Measurements from ENCODE around the gene TNFAIP8. TPM values are rescaled to one million over a fixed set of nuclear protein-coding genes. Genes with fewer than 3 reads are reported as not detected.

TNFAIP8 gene
- total and polyA plus RNA-seq, 2 experiments from 2014 or later, result 18.3 to 37.6 TPM

DNA sequence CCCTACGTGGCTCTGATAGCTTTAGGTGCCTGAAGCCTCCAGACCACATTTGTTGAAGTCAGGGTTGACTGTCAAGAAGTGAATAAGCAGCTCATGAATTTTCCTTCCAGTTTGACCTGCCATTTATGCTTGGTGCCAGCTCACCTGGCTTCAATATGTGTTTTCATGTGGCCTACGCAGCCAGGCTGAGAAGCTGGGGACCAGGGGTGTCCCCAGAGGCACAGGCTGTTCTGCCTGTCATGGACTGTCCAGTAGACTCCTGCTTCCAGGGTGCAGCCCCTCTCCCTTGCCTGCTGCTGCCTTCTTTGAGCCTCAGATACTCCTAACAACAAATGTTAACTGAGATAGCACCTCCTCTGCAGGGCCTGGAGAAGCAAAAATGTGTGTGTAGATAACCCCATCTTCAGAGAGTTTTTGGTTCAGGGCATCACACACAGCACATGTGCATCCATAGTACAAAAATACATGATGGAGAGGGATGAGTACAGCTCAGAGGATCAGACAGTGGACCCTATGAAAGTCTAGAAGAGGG lies 5.8 kb downstream of the TNFAIP8 start:
- no peak for TF ChIP-seq EZH2phosphoT487 (IDR thresholded peaks at IDR 0.05; ENCODE audit: low read depth, severe bottlenecking, unreplicated experiment)
- no peak for TF ChIP-seq EZH2 (IDR thresholded peaks at IDR 0.05; ENCODE audit: borderline replicate concordance)
- TF ChIP-seq, protein P1, sequence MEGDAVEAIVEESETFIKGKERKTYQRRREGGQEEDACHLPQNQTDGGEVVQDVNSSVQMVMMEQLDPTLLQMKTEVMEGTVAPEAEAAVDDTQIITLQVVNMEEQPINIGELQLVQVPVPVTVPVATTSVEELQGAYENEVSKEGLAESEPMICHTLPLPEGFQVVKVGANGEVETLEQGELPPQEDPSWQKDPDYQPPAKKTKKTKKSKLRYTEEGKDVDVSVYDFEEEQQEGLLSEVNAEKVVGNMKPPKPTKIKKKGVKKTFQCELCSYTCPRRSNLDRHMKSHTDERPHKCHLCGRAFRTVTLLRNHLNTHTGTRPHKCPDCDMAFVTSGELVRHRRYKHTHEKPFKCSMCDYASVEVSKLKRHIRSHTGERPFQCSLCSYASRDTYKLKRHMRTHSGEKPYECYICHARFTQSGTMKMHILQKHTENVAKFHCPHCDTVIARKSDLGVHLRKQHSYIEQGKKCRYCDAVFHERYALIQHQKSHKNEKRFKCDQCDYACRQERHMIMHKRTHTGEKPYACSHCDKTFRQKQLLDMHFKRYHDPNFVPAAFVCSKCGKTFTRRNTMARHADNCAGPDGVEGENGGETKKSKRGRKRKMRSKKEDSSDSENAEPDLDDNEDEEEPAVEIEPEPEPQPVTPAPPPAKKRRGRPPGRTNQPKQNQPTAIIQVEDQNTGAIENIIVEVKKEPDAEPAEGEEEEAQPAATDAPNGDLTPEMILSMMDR (IDR thresholded peaks at IDR 0.05; ENCODE audit: poor library complexity), result no peak

DNA sequence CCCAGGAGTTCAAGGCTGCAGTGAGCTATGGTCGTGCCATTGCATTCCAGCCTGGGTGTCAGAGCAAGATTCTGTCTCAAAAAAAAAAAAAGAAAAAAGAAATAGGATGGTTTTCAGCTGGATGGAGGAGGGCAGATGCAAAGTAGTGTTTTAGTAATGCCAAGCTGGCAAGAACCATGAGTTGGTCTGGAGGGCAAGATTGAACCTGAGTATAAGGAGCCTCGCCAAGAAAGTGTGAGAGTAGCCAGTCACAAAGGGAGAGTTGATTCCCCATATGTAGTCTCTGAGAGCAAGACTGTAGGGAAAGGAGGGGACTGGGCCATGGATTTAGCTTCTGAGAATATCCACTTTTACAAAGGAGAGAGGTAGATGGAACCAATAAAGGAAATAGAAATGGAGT lies 6.9 kb downstream of the TNFAIP8 start:
- TF ChIP-seq, protein P1 (IDR thresholded peaks at IDR 0.05; ENCODE audit: poor library complexity), result no peak
- TF ChIP-seq EZH2phosphoT487 (IDR thresholded peaks at IDR 0.05; ENCODE audit: low read depth, severe bottlenecking, unreplicated experiment) (no peak), EZH2 (IDR thresholded peaks at IDR 0.05; ENCODE audit: borderline replicate concordance) (no peak)
- Histone ChIP-seq H3K9me2 (replicated peaks; ENCODE audit: insufficient read depth) (no peaks in the 10 kb centered on the region), H2AFZ (no peak overlapping the region), H3K36me3 (replicated peaks; ENCODE audit: insufficient read depth, low read depth) (no peaks in the 10 kb centered on the region), H3K4me1 (ENCODE audit: insufficient read depth) (peaks cover 16% of the 10 kb centered on the region), H3K27ac (no peak overlapping the region), H3K4me2 (no peak overlapping the region), H3K79me2 (peaks cover 80% of the 10 kb centered on the region), H3K4me3 (no peak overlapping the region), H4K20me1 (ENCODE audit: insufficient read depth, poor library complexity, severe bottlenecking) (no peaks in the 10 kb centered on the region), H3K9me3 (ENCODE audit: low read depth) (no peaks in the 10 kb centered on the region), H3K27me3 (no peaks in the 10 kb centered on the region)
- no peak for DNase-seq (ENCODE audit: low spot score)
- 90% methylated on average over 2 of the region's 2 CpGs for WGBS (ENCODE audit: low lambda C conversion rate, missing lambda C conversion rate)

More for the DNA sequence above, 5.8 kb downstream of the TNFAIP8 start:
- no peak for DNase-seq (ENCODE audit: low spot score)
- Histone ChIP-seq H3K36me3 (replicated peaks; ENCODE audit: insufficient read depth, low read depth) (no peaks in the 10 kb centered on the region), H3K4me2 (no peak overlapping the region), H3K9me2 (replicated peaks; ENCODE audit: insufficient read depth) (no peaks in the 10 kb centered on the region), H3K27me3 (no peaks in the 10 kb centered on the region), H3K27ac (no peak overlapping the region), H2AFZ (no peak overlapping the region), H3K79me2 (peaks cover 81% of the 10 kb centered on the region), H4K20me1 (ENCODE audit: insufficient read depth, poor library complexity, severe bottlenecking) (no peaks in the 10 kb centered on the region), H3K4me1 (ENCODE audit: insufficient read depth) (peaks cover 16% of the 10 kb centered on the region), H3K9me3 (ENCODE audit: low read depth) (no peaks in the 10 kb centered on the region), H3K4me3 (no peak overlapping the region)
- WGBS (ENCODE audit: low lambda C conversion rate, missing lambda C conversion rate), result 81% methylated on average over 2 of the region's 2 CpGs

GRCh38 chr5:119363271-119363670 lies 7.5 kb downstream of the TNFAIP8 start:
- Histone ChIP-seq H3K4me2 (no peak overlapping the region), H4K20me1 (ENCODE audit: insufficient read depth, poor library complexity, severe bottlenecking) (no peaks in the 10 kb centered on the region), H3K79me2 (peaks cover 78% of the 10 kb centered on the region), H3K36me3 (replicated peaks; ENCODE audit: insufficient read depth, low read depth) (no peaks in the 10 kb centered on the region), H3K27me3 (no peaks in the 10 kb centered on the region), H3K4me3 (no peak overlapping the region), H2AFZ (no peak overlapping the region), H3K27ac (no peak overlapping the region), H3K9me3 (ENCODE audit: low read depth) (no peaks in the 10 kb centered on the region), H3K9me2 (replicated peaks; ENCODE audit: insufficient read depth) (no peaks in the 10 kb centered on the region), H3K4me1 (ENCODE audit: insufficient read depth) (peaks cover 16% of the 10 kb centered on the region)
- 93% methylated on average over 2 of the region's 2 CpGs for WGBS (ENCODE audit: low lambda C conversion rate, missing lambda C conversion rate)
- TF ChIP-seq EZH2phosphoT487 (IDR thresholded peaks at IDR 0.05; ENCODE audit: low read depth, severe bottlenecking, unreplicated experiment), result no peak
- TF ChIP-seq EZH2 (IDR thresholded peaks at IDR 0.05; ENCODE audit: borderline replicate concordance), result no peak
- TF ChIP-seq, protein P1 (IDR thresholded peaks at IDR 0.05; ENCODE audit: poor library complexity), result no peak
- no peak for DNase-seq (ENCODE audit: low spot score)
